H1 (cell line): Measurements from ENCODE around the gene DEXI.

Experiments
- CEBPB ChIP-seq: IDR thresholded peaks from 2 replicates; pipeline ENCODE4 v1.6.1; 2012; ENCODE audit warnings: low read depth, low read length
- CHD2 ChIP-seq: IDR thresholded peaks from 2 replicates; pipeline ENCODE4 v1.6.1; 2012; ENCODE audit warnings: low read length, improper control_type of control experiment
- E2F6 ChIP-seq: IDR thresholded peaks from 2 replicates; pipeline ENCODE4 v1.6.1; 2012; ENCODE audit warnings: inconsistent platforms
- KDM1A ChIP-seq: fragments of 200-600, 300-600 bp; sonication (generic); IDR thresholded peaks from 2 replicates; pipeline ENCODE4 v1.7.1; 2016; ENCODE audit warnings: mild to moderate bottlenecking, low read length, borderline replicate concordance
- MAX ChIP-seq: IDR thresholded peaks from 2 replicates; pipeline ENCODE4 v1.6.1; 2012; ENCODE audit warnings: inconsistent platforms
- NRF1 ChIP-seq: IDR thresholded peaks from 2 replicates; pipeline ENCODE4 v1.6.1; 2011; ENCODE audit warnings: mild to moderate bottlenecking, low read depth, low read length, improper control_type of control experiment
- POLR2AphosphoS5 ChIP-seq: IDR thresholded peaks from 2 replicates; pipeline ENCODE4 v1.6.1; 2011; ENCODE audit warnings: low read depth, low read length
- TAF1 ChIP-seq: IDR thresholded peaks from 2 replicates; pipeline ENCODE4 v1.6.1; 2011; ENCODE audit warnings: mild to moderate bottlenecking, low read depth, low read length
- TCF12 ChIP-seq: IDR thresholded peaks from 2 replicates; pipeline ENCODE4 v1.6.1; 2011; ENCODE audit warnings: low read depth, mild to moderate bottlenecking, low read length
- ZNF274 ChIP-seq: IDR thresholded peaks from 2 replicates; pipeline ENCODE4 v1.7.0; 2012; ENCODE audit warnings: low read length, borderline replicate concordance; ENCODE audit errors: extremely low read depth
- TF ChIP-seq, protein P1 (sequence below), 3 experiments: IDR thresholded peaks; 1 replicate in 2 of 3; 2 replicates in 1 of 3; pipeline versions ENCODE4 v1.5.1 to v1.6.1; 2011; ENCODE audit warnings: low read length in 3 of 3, mild to moderate bottlenecking in 3 of 3, inconsistent platforms in 2 of 3, low read depth in 1 of 3, moderate library complexity in 1 of 3; ENCODE audit not compliant: insufficient read depth in 1 of 3; ENCODE audit errors: control extremely low read depth in 1 of 3

DNA sequence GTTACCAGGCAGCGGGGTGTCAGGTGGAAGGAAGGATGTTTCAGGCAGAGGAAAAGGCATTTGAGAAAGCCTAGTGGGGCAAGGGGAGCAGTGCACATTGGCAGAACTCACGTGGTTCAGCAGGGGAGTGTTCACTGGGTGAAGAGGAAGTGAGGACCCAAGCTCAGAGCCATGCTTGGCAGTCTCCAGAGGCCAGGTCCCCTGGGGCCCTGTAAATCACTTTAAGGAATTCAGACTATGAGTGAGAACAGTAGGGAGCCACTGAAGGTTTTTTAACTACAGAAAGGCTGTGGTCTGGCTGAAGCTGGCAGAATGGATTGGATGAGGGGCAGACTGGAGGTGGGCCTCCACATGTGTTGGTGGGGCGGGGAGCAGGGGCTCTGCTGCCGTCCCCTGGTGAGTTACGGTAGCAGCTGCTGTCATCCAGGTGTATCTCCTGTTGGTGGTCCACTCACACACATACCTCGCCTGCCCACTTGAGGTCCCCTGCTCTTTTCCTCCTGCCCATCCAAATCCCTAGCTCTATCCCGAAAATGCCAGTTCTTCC is 7.2 kb upstream of the DEXI start:
- TF ChIP-seq, protein P1, sequence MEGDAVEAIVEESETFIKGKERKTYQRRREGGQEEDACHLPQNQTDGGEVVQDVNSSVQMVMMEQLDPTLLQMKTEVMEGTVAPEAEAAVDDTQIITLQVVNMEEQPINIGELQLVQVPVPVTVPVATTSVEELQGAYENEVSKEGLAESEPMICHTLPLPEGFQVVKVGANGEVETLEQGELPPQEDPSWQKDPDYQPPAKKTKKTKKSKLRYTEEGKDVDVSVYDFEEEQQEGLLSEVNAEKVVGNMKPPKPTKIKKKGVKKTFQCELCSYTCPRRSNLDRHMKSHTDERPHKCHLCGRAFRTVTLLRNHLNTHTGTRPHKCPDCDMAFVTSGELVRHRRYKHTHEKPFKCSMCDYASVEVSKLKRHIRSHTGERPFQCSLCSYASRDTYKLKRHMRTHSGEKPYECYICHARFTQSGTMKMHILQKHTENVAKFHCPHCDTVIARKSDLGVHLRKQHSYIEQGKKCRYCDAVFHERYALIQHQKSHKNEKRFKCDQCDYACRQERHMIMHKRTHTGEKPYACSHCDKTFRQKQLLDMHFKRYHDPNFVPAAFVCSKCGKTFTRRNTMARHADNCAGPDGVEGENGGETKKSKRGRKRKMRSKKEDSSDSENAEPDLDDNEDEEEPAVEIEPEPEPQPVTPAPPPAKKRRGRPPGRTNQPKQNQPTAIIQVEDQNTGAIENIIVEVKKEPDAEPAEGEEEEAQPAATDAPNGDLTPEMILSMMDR (IDR thresholded peaks at IDR 0.05; ENCODE audit: control extremely low read depth in 1 of 3, insufficient read depth in 1 of 3, low read depth in 1 of 3, low read length in 3 of 3) = peak; percentile 31 to 58 (median 50); a peak in 3 of 4 replicates
- TF ChIP-seq NRF1 (no peak), TAF1 (no peak), CEBPB (no peak), POLR2AphosphoS5 (no peak), E2F6 (no peak), MAX (peak; percentile 79), KDM1A (no peak; the same call in 1 of the 2 replicates), ZNF274 (no peak), TCF12 (0 out of 2 replicates have a peak, but pooled peaks have one; percentile 61), CHD2 (no peak)
